Lower lobe of right lung (tissue), 2 donors: Measurements from ENCODE around the gene OPALIN. TPM values are rescaled to one million over a fixed set of nuclear protein-coding genes. Genes with fewer than 3 reads are reported as not detected.

Experiments
- ATAC-seq, 2 donors: fragments of 200-7000 bp; cut with Tn5 transposase; one replicate each; pipeline ENCODE4 v1.9.1; 2020 to 2022; ENCODE audit warnings: mild to moderate bottlenecking in 2 of 2, moderate library complexity in 2 of 2
- DNase-seq: peaks from one replicate; pipeline ENCODE4 v3.0.0-alpha.2; 2020
- H3K27ac ChIP-seq: fragments of 200-600 bp; one replicate; pipeline ENCODE4 v1.8.0; 2022
- H3K27me3 ChIP-seq: fragments of 200-600 bp; one replicate; pipeline ENCODE4 v1.8.0; 2022; ENCODE audit warnings: low read depth
- H3K36me3 ChIP-seq: fragments of 200-600 bp; one replicate; pipeline ENCODE4 v1.8.0; 2022; ENCODE audit warnings: mild to moderate bottlenecking
- H3K4me1 ChIP-seq: fragments of 200-600 bp; one replicate; pipeline ENCODE4 v1.8.0; 2022
- H3K4me3 ChIP-seq: fragments of 200-600 bp; one replicate; pipeline ENCODE4 v1.8.0; 2022; ENCODE audit warnings: mild to moderate bottlenecking
- H3K9me3 ChIP-seq: fragments of 200-600 bp; one replicate; pipeline ENCODE4 v1.8.0; 2022
- CTCF ChIP-seq: fragments of 200-600 bp; IDR thresholded peaks from one replicate; pipeline ENCODE4 v1.8.0; 2022; ENCODE audit warnings: antibody characterized with exemption, mild to moderate bottlenecking
- intact Hi-C: fragments of 100-400 bp; cut with DNase I; formaldehyde crosslinking; loops from one replicate; pipeline ENCODE4 v1.11.0; 2022
- total RNA-seq: library from RNA; stranded (reverse); fragmentation: NEBNext Ultra II Directional; extraction: Animal tissue kit (Norgen Biotek cat#: 25700); gene quantifications from one replicate; pipeline ENCODE4 v1.2.1, GENCODE V29; 2021
- donor health status: DM: no; HTN: yes; CAD: no; lungs with severe emphysema.

The OPALIN gene
- total RNA-seq, 1 donor from 2014 or later, result not detected

DNA sequence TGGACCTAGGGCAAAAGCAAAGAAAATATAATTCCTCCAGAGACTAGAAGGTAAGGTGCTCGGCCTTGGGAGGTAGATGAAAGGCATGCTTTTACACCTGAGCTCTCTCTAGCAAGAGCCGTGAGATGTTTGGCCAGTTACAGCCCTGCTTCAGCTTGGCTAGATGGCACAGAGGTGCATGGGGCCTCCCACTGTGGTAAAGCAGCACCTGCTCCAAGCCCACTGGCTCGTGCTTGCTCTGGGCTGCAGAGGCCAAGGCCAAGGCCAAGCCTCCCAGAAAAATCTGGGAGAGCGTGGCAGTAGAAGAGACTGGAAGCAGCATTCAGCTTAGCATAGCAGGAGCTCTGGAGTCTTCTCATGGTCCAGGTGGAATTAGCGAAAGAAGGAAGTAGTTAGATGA is 31.0 kb upstream of the OPALIN start:
- Histone ChIP-seq H3K27me3 (peaks cover 7% of the 10 kb centered on the region), H3K27ac (no peak overlapping the region), H3K9me3 (no peaks in the 10 kb centered on the region), H3K4me1 (no peaks in the 10 kb centered on the region), H3K4me3 (no peak overlapping the region), H3K36me3 (no peaks in the 10 kb centered on the region)
- intact Hi-C loops, result no loop called here
- no peak for DNase-seq
- ATAC-seq, result no peak
- TF ChIP-seq CTCF, result no peak

DNA sequence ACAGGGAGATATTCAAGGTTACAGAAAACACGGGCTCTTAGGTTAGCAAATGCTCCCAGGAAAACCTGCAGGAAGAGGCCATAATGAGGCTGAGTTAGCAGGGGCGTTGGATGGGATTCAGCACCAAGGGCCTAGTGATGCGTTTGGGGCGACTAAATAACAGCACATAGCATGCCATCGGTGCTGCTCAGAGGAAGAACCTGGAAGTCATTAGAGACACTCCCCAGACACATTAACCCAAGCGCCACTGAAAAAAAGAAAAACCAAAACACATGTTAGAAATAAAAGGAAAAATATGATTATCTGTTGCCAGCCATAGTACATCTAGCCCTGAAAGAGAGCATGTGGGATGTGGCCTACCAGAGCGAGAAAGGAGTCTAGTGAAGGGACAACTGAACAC is 28.8 kb upstream of the OPALIN start:
- DNase-seq (no peak), ATAC-seq (no peak)
- no peaks in the 10 kb centered on the region for H3K9me3 ChIP-seq
- H3K36me3 ChIP-seq, result no peaks in the 10 kb centered on the region
- TF ChIP-seq CTCF, result no peak
- H3K27ac ChIP-seq, result no peak overlapping the region
- H3K4me3 ChIP-seq, result no peak overlapping the region
- H3K27me3 ChIP-seq, result peaks cover 13% of the 10 kb centered on the region
- H3K4me1 ChIP-seq, result no peaks in the 10 kb centered on the region
- intact Hi-C loops, result no loop called here

- no peak for DNase-seq
- Histone ChIP-seq H3K9me3 (no peaks in the 10 kb centered on the region), H3K36me3 (no peaks in the 10 kb centered on the region), H3K4me3 (no peak overlapping the region), H3K4me1 (no peaks in the 10 kb centered on the region), H3K27ac (no peak overlapping the region), H3K27me3 (peaks cover 13% of the 10 kb centered on the region)
- no peak for TF ChIP-seq CTCF
- ATAC-seq, result no peak
- intact Hi-C loops, result no loop called here
Observed at GRCh38 chr10:96387161-96387560, 28.4 kb upstream of the OPALIN start.

DNA sequence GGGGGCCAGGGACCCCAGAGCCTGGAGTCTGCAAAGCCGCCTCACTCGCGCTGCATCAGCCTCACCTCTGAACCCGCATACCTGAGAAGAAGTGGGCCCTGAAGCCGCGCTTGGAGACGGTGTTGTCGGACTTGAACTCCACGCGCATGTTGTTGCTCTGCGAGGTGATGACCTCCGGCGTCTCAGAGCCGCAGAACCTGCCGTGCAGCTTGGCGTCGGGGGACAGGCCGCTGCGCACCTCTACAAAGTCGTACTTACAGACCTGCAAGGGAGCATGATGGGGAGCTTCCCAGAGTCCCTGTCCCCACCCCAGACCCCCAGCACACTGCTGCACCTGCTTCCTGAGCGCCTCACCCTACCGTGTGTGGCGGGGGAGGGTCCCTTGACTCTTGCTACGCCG is 25.7 kb upstream of the OPALIN start:
- intact Hi-C loops, result no loop called here
- H3K9me3 ChIP-seq, result no peaks in the 10 kb centered on the region
- DNase-seq (no peak), ATAC-seq (no peak)
- no peak for TF ChIP-seq CTCF
- no peaks in the 10 kb centered on the region for H3K4me1 ChIP-seq
- no peak overlapping the region for H3K4me3 ChIP-seq
- H3K27ac ChIP-seq, result no peak overlapping the region
- H3K27me3 ChIP-seq, result peaks cover 13% of the 10 kb centered on the region
- H3K36me3 ChIP-seq, result no peaks in the 10 kb centered on the region

DNA sequence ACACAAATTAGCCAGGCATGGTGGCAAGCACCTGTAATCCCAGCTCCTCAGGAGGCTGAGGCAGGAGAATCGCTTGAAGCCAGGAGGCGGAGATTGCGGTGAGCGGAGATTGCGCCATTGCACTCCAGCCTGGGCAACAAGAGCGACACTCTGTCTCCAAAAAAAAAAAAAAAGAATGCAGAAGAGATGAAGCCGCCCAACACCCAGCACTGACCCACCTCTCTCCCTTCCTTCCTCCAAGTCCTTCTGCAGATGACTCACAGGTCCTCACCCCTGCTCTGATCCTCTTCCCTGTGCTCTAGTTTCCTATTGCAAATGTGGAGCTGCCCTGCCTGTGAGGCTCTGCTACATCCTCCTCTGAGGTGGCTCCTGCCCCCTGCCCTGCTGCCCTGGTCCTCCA is 22.0 kb upstream of the OPALIN start:
- intact Hi-C loops, result no loop called here
- DNase-seq, result peak; percentile 74
- TF ChIP-seq CTCF, result no peak

DNA sequence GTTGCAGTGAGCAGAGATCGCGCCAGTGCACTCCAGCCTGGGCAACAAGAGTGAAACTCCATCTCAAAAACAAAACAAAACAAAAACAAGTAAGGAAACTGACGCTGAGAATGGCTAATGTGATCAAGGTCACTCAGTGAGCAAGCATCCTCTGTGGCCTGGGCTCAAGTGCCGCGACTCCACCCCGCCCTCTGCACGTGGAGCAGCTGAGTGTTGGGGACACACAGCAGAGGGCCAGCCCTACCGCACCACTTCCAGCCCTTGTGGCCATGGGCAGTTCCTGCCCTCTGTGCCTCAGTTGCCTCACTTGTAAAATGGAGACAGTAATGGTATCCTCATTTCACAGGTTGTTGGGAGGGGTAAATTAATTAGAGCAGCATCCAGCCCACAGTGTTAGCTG is 21.0 kb upstream of the OPALIN start:
- peaks cover 15% of the 10 kb centered on the region for H3K4me1 ChIP-seq
- DNase-seq (no peak), ATAC-seq (no peak)
- H3K9me3 ChIP-seq, result no peaks in the 10 kb centered on the region
- H3K27me3 ChIP-seq, result peaks cover 5% of the 10 kb centered on the region
- TF ChIP-seq CTCF, result no peak
- intact Hi-C loops, result no loop called here
- no peak overlapping the region for H3K4me3 ChIP-seq
- H3K27ac ChIP-seq, result no peak overlapping the region
- no peaks in the 10 kb centered on the region for H3K36me3 ChIP-seq

More for the DNA sequence above, 22.0 kb upstream of the OPALIN start:
- H3K9me3 ChIP-seq, result no peaks in the 10 kb centered on the region
- peaks cover 8% of the 10 kb centered on the region for H3K27me3 ChIP-seq
- peaks cover 5% of the 10 kb centered on the region for H3K4me1 ChIP-seq
- ATAC-seq, result peak; percentile 79 to 87
- no peak overlapping the region for H3K27ac ChIP-seq
- H3K4me3 ChIP-seq, result no peak overlapping the region
- no peaks in the 10 kb centered on the region for H3K36me3 ChIP-seq
